Skeletal muscle cell (primary cell): Measurements from ENCODE around the gene ASIC3.
A peak's percentile ranks its signal among the peaks of the same experiment; 100 is the strongest.

ENCODE experiments used
- DNase-seq: peaks from one replicate; pipeline ENCODE4 v3.0.0-alpha.2; 2010; ENCODE audit warnings: low read depth
- H3K4me3 ChIP-seq: 2 replicates; pipeline ENCODE4 v1.5.1; 2011; ENCODE audit warnings: low read depth, mild to moderate bottlenecking, control low read depth, low read length, moderate library complexity

Gene ASIC3

GRCh38 chr7:151051108-151051507 lies 2.8 kb downstream of the ASIC3 start:
- no peak for DNase-seq
- peak overlapping the region; percentile 22 for H3K4me3 ChIP-seq

- H3K4me3 ChIP-seq = no peak overlapping the region
- DNase-seq = no peak
Measured at GRCh38 chr7:151053096-151053495, 4.8 kb downstream of the ASIC3 start.

GRCh38 chr7:151053751-151054150 lies 5.4 kb downstream of the ASIC3 start:
- H3K4me3 ChIP-seq = no peak overlapping the region

GRCh38 chr7:151056283-151056665 lies 7.9 kb downstream of the ASIC3 start:
- no peak for DNase-seq
- H3K4me3 ChIP-seq = no peak overlapping the region

More at GRCh38 chr7:151053751-151054150, 5.4 kb downstream of the ASIC3 start:
- DNase-seq = no peak

- peak overlapping the region; percentile 84 for H3K4me3 ChIP-seq
- no peak for DNase-seq
Measured at GRCh38 chr7:151056666-151057505, 8.6 kb downstream of the ASIC3 start.

GRCh38 chr7:151057506-151057988 lies 9.2 kb downstream of the ASIC3 start, which contains the start of gene CDK5:
Gene CDK5 (minus strand): TSS chr7:151057897. CDS start chr7:151057848, 49 bp downstream.
- DNase-seq = no peak
- peak within 1 kb of the TSS; percentile 84 for H3K4me3 ChIP-seq

- peak overlapping the region; percentile 84 for H3K4me3 ChIP-seq
Measured at GRCh38 chr7:151057989-151058780, 9.9 kb downstream of the ASIC3 start.

GRCh38 chr7:151058781-151059366 lies 10.5 kb downstream of the ASIC3 start:
- H3K4me3 ChIP-seq = peak overlapping the region; percentile 84
- DNase-seq = no peak

More at GRCh38 chr7:151057989-151058780, 9.9 kb downstream of the ASIC3 start:
- DNase-seq = peak; percentile 98

- no peak for DNase-seq
- H3K4me3 ChIP-seq = peak within 1 kb of the TSS; percentile 84
Measured at GRCh38 chr7:151059367-151060112, 11.2 kb downstream of the ASIC3 start, which contains the start of gene SLC4A2. Gene SLC4A2 (plus strand): TSS chr7:151059589. CDS start chr7:151061988, 2,399 bp downstream.

GRCh38 chr7:151060113-151060415 lies 11.7 kb downstream of the ASIC3 start:
- H3K4me3 ChIP-seq = peak overlapping the region; percentile 84
- DNase-seq = no peak

- H3K4me3 ChIP-seq = peak overlapping the region; percentile 84
- DNase-seq = no peak
Measured at GRCh38 chr7:151060416-151061212, 12.3 kb downstream of the ASIC3 start.

- DNase-seq = no peak
- peak overlapping the region; percentile 84 for H3K4me3 ChIP-seq
Measured at GRCh38 chr7:151061213-151062110, 13.1 kb downstream of the ASIC3 start.

- DNase-seq = no peak
- peak overlapping the region; percentile 84 for H3K4me3 ChIP-seq
Measured at GRCh38 chr7:151062111-151062398, 13.7 kb downstream of the ASIC3 start.

- no peak for DNase-seq
- H3K4me3 ChIP-seq = peak overlapping the region; percentile 20
Measured at GRCh38 chr7:151062399-151063211, 14.3 kb downstream of the ASIC3 start.

- no peak for DNase-seq
- no peak overlapping the region for H3K4me3 ChIP-seq
Measured at GRCh38 chr7:151063212-151063561, 14.9 kb downstream of the ASIC3 start.

GRCh38 chr7:151064454-151064853 lies 16.1 kb downstream of the ASIC3 start:
- H3K4me3 ChIP-seq = no peak overlapping the region

GRCh38 chr7:151064993-151065392 lies 16.7 kb downstream of the ASIC3 start:
- no peak overlapping the region for H3K4me3 ChIP-seq

More at GRCh38 chr7:151064454-151064853, 16.1 kb downstream of the ASIC3 start:
- DNase-seq = no peak

More at GRCh38 chr7:151064993-151065392, 16.7 kb downstream of the ASIC3 start:
- DNase-seq = no peak
